Large intestine (tissue), 3 donors: ENCODE measurements around the gene GRAMD1B. TPM values are rescaled to one million over a fixed set of nuclear protein-coding genes. Genes with fewer than 3 reads are reported as not detected.

Source experiments
- DNase-seq, 2 donors: peaks; one replicate each; pipeline versions ENCODE4 v3.0.0 to v3.0.0-alpha.2; 2013
- H3K27ac ChIP-seq: one replicate; pipeline ENCODE4 v1.5.1; 2013; ENCODE audit warnings: low read length
- H3K27me3 ChIP-seq: 2 replicates; pipeline ENCODE4 v1.6.1; 2013; ENCODE audit warnings: low read length; ENCODE audit not compliant: control insufficient read depth, insufficient read depth
- H3K36me3 ChIP-seq: 2 replicates; pipeline ENCODE4 v1.6.1; 2013; ENCODE audit warnings: low read length; ENCODE audit not compliant: control insufficient read depth, insufficient read depth
- H3K4me1 ChIP-seq: one replicate; pipeline ENCODE4 v1.6.1; 2013; ENCODE audit warnings: low read length; ENCODE audit not compliant: control insufficient read depth, insufficient read depth
- H3K4me3 ChIP-seq: one replicate; pipeline ENCODE4 v1.5.1; 2013; ENCODE audit warnings: low read length
- H3K9me3 ChIP-seq: one replicate; pipeline ENCODE4 v1.6.1; 2013; ENCODE audit warnings: mild to moderate bottlenecking, low read depth, low read length, moderate library complexity; ENCODE audit not compliant: control insufficient read depth
- WGBS: methylation state at CpG from one replicate; pipeline ENCODE4 v1.1.5; 2013; ENCODE audit warnings: low lambda C conversion rate; ENCODE audit not compliant: insufficient coverage; 5-methylcytosine and 5-hydroxymethylcytosine counted together
- polyA plus RNA-seq: library from polyadenylated mRNA; unstranded; fragments of 120-200 nt; gene quantifications from one replicate; pipeline ENCODE4 v1.2.1, GENCODE V29; 2013

Gene GRAMD1B
- polyA plus RNA-seq, 1 donor: 51.5 TPM

- H3K36me3 ChIP-seq: peaks cover 81% of the 10 kb centered on the region
- no peaks in the 10 kb centered on the region for H3K4me1 ChIP-seq
- no peaks in the 10 kb centered on the region for H3K9me3 ChIP-seq
- 100% methylated on average over 1 of the region's 4 CpGs for WGBS
- DNase-seq: no peak
- no peak overlapping the region for H3K4me3 ChIP-seq
- no peak overlapping the region for H3K27ac ChIP-seq
- H3K27me3 ChIP-seq: no peaks in the 10 kb centered on the region
These were observed 171.1 kb downstream of the GRAMD1B start for GRCh38 chr11:123601136-123601535.

DNA sequence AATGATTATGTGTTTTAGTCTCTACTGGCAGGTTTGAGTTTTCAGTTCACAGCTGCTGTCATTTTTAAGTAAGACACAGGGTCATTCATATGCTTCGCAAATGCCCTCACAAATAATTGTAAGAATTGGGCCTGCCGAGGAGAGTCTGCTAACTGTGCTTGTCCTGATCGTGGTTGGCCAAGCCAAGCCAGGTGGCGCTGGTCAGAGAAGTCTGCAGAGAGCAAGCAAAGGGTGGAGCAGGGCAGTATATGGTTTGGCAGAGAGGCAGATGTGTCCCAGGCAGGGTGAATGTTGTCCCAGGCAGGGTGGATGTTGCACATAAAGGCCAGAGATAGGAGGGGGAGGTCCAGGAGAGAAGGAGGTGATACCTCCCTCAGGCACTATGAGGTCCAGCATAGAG lies 171.7 kb downstream of the GRAMD1B start:
- Histone ChIP-seq H3K4me1 (no peaks in the 10 kb centered on the region), H3K36me3 (peaks cover 87% of the 10 kb centered on the region)

DNA sequence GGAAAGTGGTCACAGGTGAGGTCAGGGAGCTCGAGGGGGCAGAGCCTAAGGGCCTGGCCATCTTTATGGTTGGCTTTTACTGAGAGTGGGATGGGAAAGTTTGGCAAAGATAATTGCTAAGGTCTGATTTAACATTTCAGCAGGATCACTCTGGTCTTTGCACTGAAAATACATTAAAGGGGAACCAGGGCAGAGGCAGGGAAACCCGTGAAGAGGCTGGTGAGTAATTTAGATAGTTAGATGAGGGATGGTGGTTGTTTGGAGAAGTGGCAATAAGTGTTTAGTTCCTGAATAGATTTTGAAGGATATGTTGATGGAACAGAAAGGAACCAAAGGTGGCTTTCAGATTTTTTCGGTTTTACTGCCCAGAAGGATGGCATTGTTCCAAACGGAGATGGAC lies 173.6 kb downstream of the GRAMD1B start:
- Histone ChIP-seq H3K9me3 (no peaks in the 10 kb centered on the region), H3K4me1 (no peaks in the 10 kb centered on the region), H3K27ac (no peak overlapping the region), H3K4me3 (no peak overlapping the region), H3K27me3 (no peaks in the 10 kb centered on the region), H3K36me3 (peaks cover 86% of the 10 kb centered on the region)
- 100% methylated on average over 1 of the region's 4 CpGs for WGBS
- no peak for DNase-seq

More for the DNA sequence above, 171.7 kb downstream of the GRAMD1B start:
- DNase-seq: no peak
- no peaks in the 10 kb centered on the region for H3K27me3 ChIP-seq
- no peaks in the 10 kb centered on the region for H3K9me3 ChIP-seq
- H3K4me3 ChIP-seq: no peak overlapping the region
- no CpG with 5 or more reads among the region's 4 CpGs for WGBS
- H3K27ac ChIP-seq: no peak overlapping the region

- no peak for DNase-seq
- Histone ChIP-seq H3K4me1 (no peaks in the 10 kb centered on the region), H3K4me3 (no peak overlapping the region), H3K36me3 (peaks cover 93% of the 10 kb centered on the region), H3K27me3 (no peaks in the 10 kb centered on the region), H3K27ac (no peak overlapping the region), H3K9me3 (no peaks in the 10 kb centered on the region)
- no CpG with 5 or more reads among the region's 1 CpG for WGBS
These were observed 177.7 kb downstream of the GRAMD1B start for GRCh38 chr11:123607781-123608180.

GRCh38 chr11:123608371-123608770 lies 178.3 kb downstream of the GRAMD1B start:
- no peak overlapping the region for H3K27ac ChIP-seq
- peaks cover 93% of the 10 kb centered on the region for H3K36me3 ChIP-seq
- WGBS: 100% methylated on average over 2 of the region's 9 CpGs
- no peak overlapping the region for H3K4me3 ChIP-seq
- no peaks in the 10 kb centered on the region for H3K27me3 ChIP-seq
- DNase-seq: no peak
- H3K9me3 ChIP-seq: no peaks in the 10 kb centered on the region
- H3K4me1 ChIP-seq: no peaks in the 10 kb centered on the region

- H3K27me3 ChIP-seq: no peaks in the 10 kb centered on the region
- H3K27ac ChIP-seq: no peak overlapping the region
- no peaks in the 10 kb centered on the region for H3K4me1 ChIP-seq
- DNase-seq: no peak
- no peaks in the 10 kb centered on the region for H3K9me3 ChIP-seq
- H3K4me3 ChIP-seq: no peak overlapping the region
- 100% methylated on average over 1 of the region's 8 CpGs for WGBS
- peaks cover 93% of the 10 kb centered on the region for H3K36me3 ChIP-seq
These were observed 178.9 kb downstream of the GRAMD1B start for GRCh38 chr11:123608945-123609344.

- Histone ChIP-seq H3K4me3 (no peak overlapping the region), H3K4me1 (no peaks in the 10 kb centered on the region), H3K27ac (no peak overlapping the region), H3K9me3 (no peaks in the 10 kb centered on the region), H3K27me3 (no peaks in the 10 kb centered on the region), H3K36me3 (peaks cover 91% of the 10 kb centered on the region)
- no peak for DNase-seq
- no CpG with 5 or more reads among the region's 4 CpGs for WGBS
These were observed 181.6 kb downstream of the GRAMD1B start for GRCh38 chr11:123611698-123612097.

GRCh38 chr11:123616505-123617198 lies 186.6 kb downstream of the GRAMD1B start:
- Histone ChIP-seq H3K36me3 (peaks cover 80% of the 10 kb centered on the region), H3K27me3 (no peaks in the 10 kb centered on the region), H3K4me3 (no peak overlapping the region), H3K4me1 (no peaks in the 10 kb centered on the region), H3K27ac (no peak overlapping the region), H3K9me3 (no peaks in the 10 kb centered on the region)
- no peak for DNase-seq
- 95% methylated on average over 3 of the region's 11 CpGs for WGBS

GRCh38 chr11:123622576-123622975 lies 192.5 kb downstream of the GRAMD1B start:
- no peak for DNase-seq
- Histone ChIP-seq H3K27ac (no peak overlapping the region), H3K4me3 (no peak overlapping the region), H3K27me3 (no peaks in the 10 kb centered on the region), H3K4me1 (no peaks in the 10 kb centered on the region), H3K9me3 (peaks cover 3% of the 10 kb centered on the region), H3K36me3 (peaks cover 74% of the 10 kb centered on the region)
- WGBS: no CpG with 5 or more reads among the region's 9 CpGs

DNA sequence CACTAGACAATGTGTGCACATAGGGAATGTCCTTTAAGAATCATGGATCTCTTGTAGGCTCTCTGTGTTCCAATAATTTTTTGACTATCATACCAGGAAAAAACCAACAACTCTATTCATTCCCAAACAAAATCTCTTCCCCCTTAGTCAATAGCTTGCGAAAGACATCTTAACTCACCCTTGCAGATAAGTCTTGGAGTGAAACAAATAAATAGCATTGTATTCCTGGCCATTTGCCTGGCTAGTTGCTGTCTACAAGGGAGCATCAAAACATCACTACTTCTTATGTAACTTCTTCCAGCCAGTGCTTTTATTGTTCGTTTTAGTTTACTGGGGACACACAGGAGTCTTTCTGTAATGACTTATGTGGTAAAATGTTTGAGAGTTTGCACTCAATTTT lies 194.9 kb downstream of the GRAMD1B start:
- H3K27me3 ChIP-seq: no peaks in the 10 kb centered on the region
- H3K4me3 ChIP-seq: no peak overlapping the region
- WGBS: no CpG with 5 or more reads among the region's 2 CpGs
- H3K36me3 ChIP-seq: peaks cover 53% of the 10 kb centered on the region
- DNase-seq: no peak
- no peak overlapping the region for H3K27ac ChIP-seq
- H3K4me1 ChIP-seq: no peaks in the 10 kb centered on the region
- peaks cover 3% of the 10 kb centered on the region for H3K9me3 ChIP-seq
